ENCODE results near the gene MPI.

Gene MPI

GRCh38 chr15:74851960-74852359, 37.9 kb upstream of the MPI start:
- no peaks in the 10 kb centered on the region for H3K9me3 Mint-ChIP-seq
- H3K36me3 Mint-ChIP-seq (ENCODE audit: low read depth): peaks cover 37% of the 10 kb centered on the region
- no peak overlapping the region for H3K4me3 Mint-ChIP-seq
- H3K27me3 Mint-ChIP-seq (ENCODE audit: low read depth): no peaks in the 10 kb centered on the region
- TF ChIP-seq CTCF (IDR thresholded peaks at IDR 0.05; ENCODE audit: unreplicated experiment in 3 of 3): no peak
- H3K27ac Mint-ChIP-seq: no peak overlapping the region
- H3K4me1 Mint-ChIP-seq: peaks cover 12% of the 10 kb centered on the region

- H3K9me3 Mint-ChIP-seq: no peaks in the 10 kb centered on the region
- H3K4me1 Mint-ChIP-seq: peaks cover 28% of the 10 kb centered on the region
- no peaks in the 10 kb centered on the region for H3K27me3 Mint-ChIP-seq (ENCODE audit: low read depth)
- TF ChIP-seq CTCF (IDR thresholded peaks at IDR 0.05; ENCODE audit: unreplicated experiment in 3 of 3): no peak
- no peak overlapping the region for H3K4me3 Mint-ChIP-seq
- no peak overlapping the region for H3K27ac Mint-ChIP-seq
- peaks cover 17% of the 10 kb centered on the region for H3K36me3 Mint-ChIP-seq (ENCODE audit: low read depth)
These were observed 35.3 kb upstream of the MPI start for GRCh38 chr15:74854453-74855022.

- H3K27me3 Mint-ChIP-seq (ENCODE audit: low read depth): no peaks in the 10 kb centered on the region
- TF ChIP-seq CTCF (IDR thresholded peaks at IDR 0.05; ENCODE audit: unreplicated experiment in 3 of 3): no peak
- peaks cover 28% of the 10 kb centered on the region for H3K4me1 Mint-ChIP-seq
- H3K9me3 Mint-ChIP-seq: no peaks in the 10 kb centered on the region
- peak overlapping the region; percentile 35 to 82 (median 76) for H3K27ac Mint-ChIP-seq
- peak overlapping the region in 1 of 3 experiments; percentile 41 for H3K4me3 Mint-ChIP-seq
- peaks cover 14% of the 10 kb centered on the region for H3K36me3 Mint-ChIP-seq (ENCODE audit: low read depth)
These were observed 34.0 kb upstream of the MPI start for GRCh38 chr15:74855857-74856256.

GRCh38 chr15:74856537-74856936, 33.3 kb upstream of the MPI start:
- H3K4me1 Mint-ChIP-seq: peaks cover 28% of the 10 kb centered on the region
- no peak overlapping the region for H3K4me3 Mint-ChIP-seq
- no peaks in the 10 kb centered on the region for H3K27me3 Mint-ChIP-seq (ENCODE audit: low read depth)
- H3K9me3 Mint-ChIP-seq: no peaks in the 10 kb centered on the region
- H3K27ac Mint-ChIP-seq: peak overlapping the region in 1 of 3 experiments; percentile 65
- TF ChIP-seq CTCF (IDR thresholded peaks at IDR 0.05; ENCODE audit: unreplicated experiment in 3 of 3): no peak
- H3K36me3 Mint-ChIP-seq (ENCODE audit: low read depth): peaks cover 10% of the 10 kb centered on the region

GRCh38 chr15:74857082-74857655, 32.7 kb upstream of the MPI start:
- H3K27me3 Mint-ChIP-seq (ENCODE audit: low read depth): no peaks in the 10 kb centered on the region
- H3K4me3 Mint-ChIP-seq: no peak overlapping the region
- H3K4me1 Mint-ChIP-seq: peaks cover 28% of the 10 kb centered on the region
- TF ChIP-seq CTCF (IDR thresholded peaks at IDR 0.05; ENCODE audit: unreplicated experiment in 3 of 3): no peak
- H3K36me3 Mint-ChIP-seq (ENCODE audit: low read depth): peaks cover 7% of the 10 kb centered on the region
- H3K27ac Mint-ChIP-seq: peak overlapping the region; percentile 0 to 65 (median 36)
- H3K9me3 Mint-ChIP-seq: no peaks in the 10 kb centered on the region

All from nephron (organoid).